ENCODE measurements around the gene NYNRIN.

The NYNRIN gene

GRCh38 chr14:24392325-24393091 is 6.3 kb upstream of the NYNRIN start:
- DNase-seq (ENCODE audit: low spot score), result no peak

GRCh38 chr14:24394275-24394674 is 4.5 kb upstream of the NYNRIN start:
- DNase-seq (ENCODE audit: low spot score), result no peak

- no peak for DNase-seq (ENCODE audit: low spot score)
Observed at GRCh38 chr14:24395609-24396582, 2.9 kb upstream of the NYNRIN start.

- DNase-seq (ENCODE audit: low spot score), result no peak
Observed at GRCh38 chr14:24397639-24398292, 1.0 kb upstream of the NYNRIN start.

- DNase-seq (ENCODE audit: low spot score), result no peak
Observed at GRCh38 chr14:24398293-24398652, 530 bp upstream of the NYNRIN start.

- DNase-seq (ENCODE audit: low spot score), result no peak
Observed at GRCh38 chr14:24399447-24399822, 632 bp downstream of the NYNRIN start.

GRCh38 chr14:24399999-24400718 is 1.4 kb downstream of the NYNRIN start:
- no peak for DNase-seq (ENCODE audit: low spot score)

GRCh38 chr14:24401810-24402702 is 3.3 kb downstream of the NYNRIN start:
- no peak for DNase-seq (ENCODE audit: low spot score)

- no peak for DNase-seq (ENCODE audit: low spot score)
Observed at GRCh38 chr14:24403294-24403998, 4.6 kb downstream of the NYNRIN start.

GRCh38 chr14:24404814-24405213 is 6.0 kb downstream of the NYNRIN start:
- no peak for DNase-seq (ENCODE audit: low spot score)

GRCh38 chr14:24406416-24406815 is 7.6 kb downstream of the NYNRIN start:
- DNase-seq (ENCODE audit: low spot score), result no peak

GRCh38 chr14:24407608-24408325 is 9.0 kb downstream of the NYNRIN start:
- DNase-seq (ENCODE audit: low spot score), result no peak

GRCh38 chr14:24408764-24409163 is 10.0 kb downstream of the NYNRIN start:
- DNase-seq (ENCODE audit: low spot score), result no peak

- no peak for DNase-seq (ENCODE audit: low spot score)
Observed at GRCh38 chr14:24409192-24409591, 10.4 kb downstream of the NYNRIN start.

GRCh38 chr14:24409956-24410355 is 11.2 kb downstream of the NYNRIN start:
- no peak for DNase-seq (ENCODE audit: low spot score)

GRCh38 chr14:24411443-24412389 is 12.9 kb downstream of the NYNRIN start:
- DNase-seq (ENCODE audit: low spot score), result peak; percentile 52

- no peak for DNase-seq (ENCODE audit: low spot score)
Observed at GRCh38 chr14:24414077-24414476, 15.3 kb downstream of the NYNRIN start.

GRCh38 chr14:24414732-24415420 is 16.1 kb downstream of the NYNRIN start:
- no peak for DNase-seq (ENCODE audit: low spot score)

Measured in hematopoietic multipotent progenitor cell treated with erythropoietin and hydrocortisone succinate and interleukin-3 and kit ligand, for 17 days (in vitro differentiated cells).